Peyer's patch (tissue), 4 donors: ENCODE measurements around the gene GLRA1. TPM values are rescaled to one million over a fixed set of nuclear protein-coding genes. Genes with fewer than 3 reads are reported as not detected.

ENCODE experiments used
- DNase-seq, 3 donors: peaks; one replicate each; pipeline ENCODE4 v3.0.0-alpha.2; 2017 to 2019
- H3K27ac ChIP-seq, 4 donors: fragments of 200-600 bp; sonication (generic); one replicate each; pipeline ENCODE4 v1.5.1; 2016 to 2019
- H3K27me3 ChIP-seq, 2 donors: fragments of 200-600 bp; sonication (generic); one replicate each; pipeline ENCODE4 v1.5.1; 2019
- H3K36me3 ChIP-seq, 3 donors: fragments of 200-600 bp; sonication (generic); one replicate each; pipeline ENCODE4 v1.5.1; 2016 to 2019
- H3K4me1 ChIP-seq, 4 donors: fragments of 200-600 bp; sonication (generic); one replicate each; pipeline ENCODE4 v1.5.1; 2016 to 2019
- H3K4me3 ChIP-seq, 4 donors: fragments of 200-600 bp; sonication (generic); 1 replicate in 3 of 4; 2 replicates in 1 of 4; pipeline ENCODE4 v1.5.1; 2016 to 2019; ENCODE audit warnings: mild to moderate bottlenecking in 1 of 4
- H3K9me3 ChIP-seq, 4 donors: fragments of 200-600 bp; sonication (generic); one replicate each; pipeline ENCODE4 v1.5.1; 2016 to 2019; ENCODE audit warnings: mild to moderate bottlenecking in 1 of 4
- POLR2A ChIP-seq, 2 donors: fragments of 450-650 bp; IDR thresholded peaks; one replicate each; pipeline ENCODE4 v1.5.1; 2017; ENCODE audit warnings: antibody characterized with exemption in 2 of 2, mild to moderate bottlenecking in 2 of 2, moderate library complexity in 2 of 2
- total RNA-seq, 4 donors: library from RNA; depleted of rRNA; stranded (reverse); fragments of >200 nt; gene quantifications; one replicate each; pipeline ENCODE4 v1.1.0, GENCODE V29; 2016
- TF ChIP-seq, protein P1 (sequence below), 6 experiments: fragments of 450-650 bp in 4 of 6; fragments of 200-600 bp in 2 of 6; sonication (generic) in 1 of 6; IDR thresholded peaks; one replicate each; pipeline ENCODE4 v1.5.1; 2017 to 2019; ENCODE audit warnings: antibody characterized with exemption in 6 of 6, mild to moderate bottlenecking in 3 of 6, moderate library complexity in 1 of 6

The GLRA1 gene
- total RNA-seq, 4 donors from 2014 or later = not detected

DNA sequence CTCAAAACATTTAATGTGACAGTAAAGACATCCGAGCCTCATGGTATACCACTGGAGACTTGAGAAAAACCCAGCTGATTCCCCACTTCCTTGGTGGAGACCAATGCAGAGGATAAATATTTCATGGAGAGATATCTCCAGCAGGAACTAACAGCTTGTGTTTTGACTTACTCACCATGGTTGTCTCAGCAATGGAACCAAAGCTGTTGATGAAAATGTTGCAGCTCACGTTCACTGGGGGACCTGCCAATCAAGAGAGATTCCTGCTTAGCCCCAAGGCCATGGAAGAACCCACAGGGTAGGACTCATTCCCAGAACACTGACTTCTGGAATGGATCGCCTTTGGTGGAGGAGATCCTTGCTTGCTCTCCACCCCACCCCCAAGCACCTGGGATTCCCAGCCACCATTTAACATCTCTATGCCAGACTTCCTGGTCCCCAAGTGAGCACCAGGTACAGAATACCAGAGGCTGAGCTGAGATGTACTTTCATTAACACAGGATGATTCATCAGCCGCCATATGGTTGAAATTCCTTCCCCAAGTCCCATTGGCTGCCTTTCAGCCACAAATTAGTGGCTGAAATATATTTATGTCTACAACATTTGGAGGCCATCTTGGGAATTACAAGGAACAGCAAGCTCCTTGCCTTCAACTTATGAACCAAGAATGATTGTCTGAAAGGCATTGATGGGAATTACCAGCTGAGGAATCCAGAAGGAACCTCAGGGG lies 37.9 kb downstream of the GLRA1 start:
- TF ChIP-seq, protein P1, sequence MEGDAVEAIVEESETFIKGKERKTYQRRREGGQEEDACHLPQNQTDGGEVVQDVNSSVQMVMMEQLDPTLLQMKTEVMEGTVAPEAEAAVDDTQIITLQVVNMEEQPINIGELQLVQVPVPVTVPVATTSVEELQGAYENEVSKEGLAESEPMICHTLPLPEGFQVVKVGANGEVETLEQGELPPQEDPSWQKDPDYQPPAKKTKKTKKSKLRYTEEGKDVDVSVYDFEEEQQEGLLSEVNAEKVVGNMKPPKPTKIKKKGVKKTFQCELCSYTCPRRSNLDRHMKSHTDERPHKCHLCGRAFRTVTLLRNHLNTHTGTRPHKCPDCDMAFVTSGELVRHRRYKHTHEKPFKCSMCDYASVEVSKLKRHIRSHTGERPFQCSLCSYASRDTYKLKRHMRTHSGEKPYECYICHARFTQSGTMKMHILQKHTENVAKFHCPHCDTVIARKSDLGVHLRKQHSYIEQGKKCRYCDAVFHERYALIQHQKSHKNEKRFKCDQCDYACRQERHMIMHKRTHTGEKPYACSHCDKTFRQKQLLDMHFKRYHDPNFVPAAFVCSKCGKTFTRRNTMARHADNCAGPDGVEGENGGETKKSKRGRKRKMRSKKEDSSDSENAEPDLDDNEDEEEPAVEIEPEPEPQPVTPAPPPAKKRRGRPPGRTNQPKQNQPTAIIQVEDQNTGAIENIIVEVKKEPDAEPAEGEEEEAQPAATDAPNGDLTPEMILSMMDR (IDR thresholded peaks at IDR 0.05) = no peak
- TF ChIP-seq POLR2A (IDR thresholded peaks at IDR 0.05) = no peak
- H3K4me1 ChIP-seq = no peaks in the 10 kb centered on the region

DNA sequence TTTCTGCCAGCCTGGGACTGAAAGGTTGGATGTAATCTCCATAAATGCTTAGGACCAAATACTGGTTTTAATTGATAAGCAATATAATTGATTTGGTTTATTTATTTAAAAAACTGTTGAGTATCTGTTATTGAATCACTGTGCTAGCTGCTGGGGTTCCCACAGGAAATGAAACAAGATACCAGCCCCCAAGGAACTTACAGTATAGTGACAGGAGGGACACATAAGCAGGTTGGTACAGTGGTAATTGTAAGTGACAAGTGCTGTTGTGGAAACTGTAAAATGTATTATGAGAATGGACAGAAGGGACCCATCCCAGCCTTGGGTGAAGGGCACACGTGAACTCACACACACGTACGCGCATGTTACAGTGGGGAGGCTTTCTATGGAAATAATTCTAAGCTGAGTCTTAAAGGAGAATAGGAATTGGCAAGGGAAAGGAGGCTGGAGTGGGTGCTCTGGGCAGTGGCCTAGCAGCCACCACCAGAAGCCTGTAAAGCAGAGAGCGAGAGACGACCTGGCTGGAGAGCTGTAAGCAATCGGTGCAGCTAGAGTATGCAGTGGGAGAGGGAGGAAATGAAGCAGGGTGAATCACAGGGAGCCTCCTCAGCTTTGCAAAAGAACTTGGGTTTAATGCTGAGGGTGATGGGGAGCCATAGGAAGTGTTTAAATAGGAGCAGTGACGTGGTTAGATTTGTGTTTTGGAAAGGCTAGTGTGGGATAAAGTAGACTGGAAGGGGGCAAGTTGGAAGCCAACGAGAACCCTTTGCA lies 39.3 kb downstream of the GLRA1 start:
- DNase-seq = no peak
- Histone ChIP-seq H3K27ac (no peak overlapping the region), H3K9me3 (no peaks in the 10 kb centered on the region), H3K27me3 (no peaks in the 10 kb centered on the region), H3K36me3 (no peaks in the 10 kb centered on the region), H3K4me1 (no peaks in the 10 kb centered on the region), H3K4me3 (no peak overlapping the region)
- TF ChIP-seq, protein P1 (IDR thresholded peaks at IDR 0.05) = no peak
- TF ChIP-seq POLR2A (IDR thresholded peaks at IDR 0.05) = no peak

More for the DNA sequence above, 37.9 kb downstream of the GLRA1 start:
- H3K4me3 ChIP-seq = no peak overlapping the region
- H3K27ac ChIP-seq = no peak overlapping the region
- H3K9me3 ChIP-seq = no peaks in the 10 kb centered on the region
- no peaks in the 10 kb centered on the region for H3K27me3 ChIP-seq
- no peak for DNase-seq
- no peaks in the 10 kb centered on the region for H3K36me3 ChIP-seq

DNA sequence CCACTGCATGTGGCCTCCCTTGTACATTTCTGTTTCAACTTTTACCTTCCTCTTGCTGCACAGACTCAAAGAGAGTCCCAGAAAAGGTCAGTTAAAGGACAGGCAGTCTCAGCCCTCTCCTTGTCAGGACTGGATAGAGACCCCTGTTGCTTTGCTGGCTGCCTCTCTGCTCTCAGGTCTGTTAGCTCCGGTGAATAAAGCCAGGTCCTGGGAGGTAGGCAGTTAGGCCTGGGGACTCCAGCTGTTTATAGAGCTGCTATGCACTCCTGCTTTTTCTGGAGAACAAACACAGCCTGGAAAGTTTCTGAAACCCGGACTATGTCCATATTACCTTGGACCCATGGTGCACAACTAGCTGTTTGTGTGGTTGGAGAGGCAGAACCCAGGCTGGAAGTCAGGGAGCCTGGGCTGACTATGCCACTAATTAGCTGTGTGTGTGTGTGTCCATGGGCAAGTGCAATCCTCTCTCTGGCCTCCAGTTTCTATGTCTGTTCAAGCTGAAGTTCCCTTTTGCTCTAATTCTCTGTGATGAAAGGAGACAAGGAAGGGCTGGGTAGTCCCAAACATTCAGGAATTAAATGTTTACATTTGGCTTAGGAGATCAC lies 42.9 kb downstream of the GLRA1 start:
- TF ChIP-seq, protein P1 (IDR thresholded peaks at IDR 0.05) = no peak
- TF ChIP-seq POLR2A (IDR thresholded peaks at IDR 0.05) = no peak
- Histone ChIP-seq H3K9me3 (no peaks in the 10 kb centered on the region), H3K27ac (no peak overlapping the region), H3K4me3 (no peak overlapping the region), H3K4me1 (no peaks in the 10 kb centered on the region), H3K27me3 (no peaks in the 10 kb centered on the region), H3K36me3 (no peaks in the 10 kb centered on the region)
- DNase-seq = no peak

DNA sequence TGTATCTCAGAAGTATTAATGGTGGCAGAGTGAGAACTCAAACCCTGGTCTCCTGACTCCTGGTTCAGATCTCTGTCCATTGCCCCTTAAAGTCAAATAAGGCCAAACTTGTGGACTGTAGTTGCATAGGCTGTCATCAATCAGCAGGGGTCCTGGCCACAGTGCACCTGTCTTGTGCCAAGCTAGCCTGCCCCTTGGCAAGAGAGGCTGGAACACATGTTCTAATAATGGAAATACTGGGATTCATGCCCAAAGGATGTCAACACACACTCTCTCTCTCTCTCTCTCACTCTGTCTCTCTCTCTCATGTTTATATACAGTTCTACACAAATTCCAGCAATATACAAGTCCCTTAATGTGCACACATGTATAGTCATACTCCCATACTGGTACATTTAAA lies 44.3 kb downstream of the GLRA1 start:
- no peaks in the 10 kb centered on the region for H3K36me3 ChIP-seq
- no peaks in the 10 kb centered on the region for H3K9me3 ChIP-seq
- H3K4me3 ChIP-seq = no peak overlapping the region
- no peak overlapping the region for H3K27ac ChIP-seq
- DNase-seq = no peak
- TF ChIP-seq, protein P1 (IDR thresholded peaks at IDR 0.05) = no peak
- TF ChIP-seq POLR2A (IDR thresholded peaks at IDR 0.05) = no peak
- no peaks in the 10 kb centered on the region for H3K4me1 ChIP-seq
- no peaks in the 10 kb centered on the region for H3K27me3 ChIP-seq

DNA sequence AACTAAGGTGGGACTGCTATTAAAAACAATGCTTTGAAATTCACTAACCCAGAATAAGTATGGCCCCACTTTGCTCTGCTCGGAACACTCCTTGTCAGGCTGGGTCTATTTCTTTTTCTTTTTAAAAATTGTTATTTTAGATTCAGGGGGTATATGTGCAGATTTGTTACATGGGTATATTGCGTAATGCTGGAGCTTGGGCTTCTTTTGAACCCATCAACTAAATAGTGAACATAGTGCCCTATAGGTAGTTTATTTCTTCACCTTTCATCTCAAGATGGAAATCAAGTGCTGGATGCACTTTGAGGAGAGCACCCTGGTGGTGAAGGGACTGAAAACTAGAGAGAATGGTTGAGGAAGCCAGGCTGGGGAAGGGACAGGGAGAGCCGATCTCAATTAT lies 51.0 kb downstream of the GLRA1 start:
- Histone ChIP-seq H3K27me3 (no peaks in the 10 kb centered on the region), H3K36me3 (no peaks in the 10 kb centered on the region), H3K27ac (no peak overlapping the region), H3K4me1 (no peaks in the 10 kb centered on the region), H3K4me3 (no peak overlapping the region), H3K9me3 (no peaks in the 10 kb centered on the region)
- TF ChIP-seq, protein P1 (IDR thresholded peaks at IDR 0.05) = no peak
- TF ChIP-seq POLR2A (IDR thresholded peaks at IDR 0.05) = no peak
- no peak for DNase-seq
